ENCODE results near the gene SHB.

The SHB gene, protein sequence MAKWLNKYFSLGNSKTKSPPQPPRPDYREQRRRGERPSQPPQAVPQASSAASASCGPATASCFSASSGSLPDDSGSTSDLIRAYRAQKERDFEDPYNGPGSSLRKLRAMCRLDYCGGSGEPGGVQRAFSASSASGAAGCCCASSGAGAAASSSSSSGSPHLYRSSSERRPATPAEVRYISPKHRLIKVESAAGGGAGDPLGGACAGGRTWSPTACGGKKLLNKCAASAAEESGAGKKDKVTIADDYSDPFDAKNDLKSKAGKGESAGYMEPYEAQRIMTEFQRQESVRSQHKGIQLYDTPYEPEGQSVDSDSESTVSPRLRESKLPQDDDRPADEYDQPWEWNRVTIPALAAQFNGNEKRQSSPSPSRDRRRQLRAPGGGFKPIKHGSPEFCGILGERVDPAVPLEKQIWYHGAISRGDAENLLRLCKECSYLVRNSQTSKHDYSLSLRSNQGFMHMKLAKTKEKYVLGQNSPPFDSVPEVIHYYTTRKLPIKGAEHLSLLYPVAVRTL

DNA sequence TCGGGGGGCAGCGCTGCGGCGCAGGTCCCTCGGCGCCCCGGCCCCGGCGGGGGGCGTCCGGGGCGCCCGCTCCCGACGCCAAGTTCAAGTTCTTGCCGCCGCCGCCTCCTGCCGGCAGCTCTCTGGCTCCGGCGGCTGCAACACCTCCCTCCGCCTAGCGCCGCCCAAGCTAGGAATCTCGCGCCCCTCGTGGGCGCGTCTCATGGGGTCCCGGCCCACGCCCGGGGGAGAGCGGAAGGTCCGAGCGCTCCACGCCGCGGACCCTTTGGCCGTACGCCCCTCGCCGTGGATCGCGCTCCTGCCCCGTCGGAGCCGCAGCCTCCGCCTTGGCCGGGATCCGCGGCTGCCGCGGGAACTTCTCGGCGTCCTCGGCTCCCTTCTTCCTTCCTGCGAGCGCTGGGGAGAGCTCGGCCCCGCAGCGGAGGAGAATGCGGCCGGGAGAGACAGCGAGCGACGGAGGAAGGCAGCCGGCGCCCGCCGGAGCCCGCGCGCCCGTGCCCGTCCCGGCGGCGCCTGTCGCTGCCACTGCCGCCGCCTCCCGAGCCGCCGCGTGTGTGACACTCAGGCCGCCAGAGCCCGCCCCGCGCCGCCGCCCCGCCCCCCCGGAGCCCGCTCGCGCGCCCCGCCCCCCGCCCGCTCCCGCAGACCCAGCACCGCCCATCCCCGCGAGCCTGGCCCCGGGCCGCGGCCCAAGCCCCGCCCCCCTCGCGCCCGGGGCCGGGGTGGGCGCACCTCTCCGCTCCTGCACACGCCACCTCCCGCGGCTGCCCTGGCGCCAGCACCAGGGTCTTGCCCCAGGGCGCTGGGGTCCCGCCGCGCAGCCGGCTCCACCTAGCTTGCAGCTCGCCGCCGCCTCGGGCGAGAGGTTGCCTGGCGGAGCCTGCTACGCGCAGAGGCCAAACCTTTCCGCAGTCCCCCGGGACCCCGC, at the start of gene SHB:
SHB (minus strand) TSS at position 527 of the 928 bp plus-strand sequence. CDS start 582 bp downstream, outside the sequence.
- in situ Hi-C loops (cut with MboI; ENCODE audit: low sequenced_read_pairs): no loop called here

DNA sequence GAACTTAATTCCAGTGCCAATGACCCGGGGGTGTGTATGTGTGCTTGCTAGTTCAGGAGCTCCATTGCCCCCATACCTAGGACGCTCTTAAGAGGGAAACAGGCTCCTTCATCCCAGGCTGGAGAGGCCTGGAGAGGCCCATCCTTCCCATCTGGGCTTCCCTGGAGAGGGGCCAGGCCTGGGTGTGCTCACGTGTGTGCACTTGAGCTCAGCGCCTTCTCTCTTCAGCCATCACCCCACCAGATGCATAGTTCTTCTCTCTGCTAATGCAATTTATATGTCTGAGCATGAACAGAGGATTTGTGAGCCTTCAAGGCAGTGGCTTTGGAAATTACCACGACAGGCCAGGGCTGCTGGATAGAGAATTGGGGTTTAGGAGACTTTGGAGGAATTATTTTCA, 48.6 kb upstream of the SHB start:
- in situ Hi-C loops (cut with MboI; ENCODE audit: low sequenced_read_pairs): no loop called here

DNA sequence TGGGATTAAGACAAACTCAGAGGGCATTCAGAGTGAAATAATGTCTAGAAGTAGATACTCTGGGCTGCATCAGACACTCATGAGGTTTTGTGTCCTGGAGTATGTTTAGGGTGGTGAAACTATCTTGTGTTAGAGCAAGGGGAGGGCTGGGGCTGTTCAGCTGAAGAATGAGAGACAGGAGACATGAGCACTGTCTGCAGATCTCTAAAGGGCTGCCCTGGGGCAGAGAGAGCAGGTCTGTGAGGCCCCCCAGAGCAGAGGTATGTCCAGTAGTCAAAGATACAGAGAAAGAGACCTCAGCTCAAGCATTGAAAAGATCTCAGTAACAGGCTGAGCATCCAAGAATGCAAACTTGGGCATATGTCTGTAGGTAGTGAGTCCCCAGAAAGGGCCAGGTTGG, 45.9 kb upstream of the SHB start:
- in situ Hi-C loops (cut with MboI; ENCODE audit: low sequenced_read_pairs): no loop called here

DNA sequence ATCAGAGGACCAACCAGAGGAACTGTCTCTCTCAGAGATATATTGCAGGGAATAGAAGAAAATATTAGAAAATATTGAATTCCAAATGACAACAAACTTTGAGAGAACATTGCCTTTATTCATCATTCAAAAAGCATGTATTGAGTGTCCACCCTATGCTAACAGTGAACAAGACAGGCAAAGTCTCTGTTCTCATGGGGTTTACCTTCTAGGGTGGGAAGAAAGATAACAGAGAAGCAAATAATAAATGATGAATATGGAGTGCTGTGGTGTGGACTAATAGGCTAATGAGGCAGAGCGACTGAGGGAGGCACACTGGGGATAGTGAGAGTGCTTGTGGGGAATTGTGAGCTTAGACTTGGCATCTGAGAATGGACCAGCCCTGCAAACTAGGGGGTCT, 43.4 kb upstream of the SHB start:
- in situ Hi-C loops (cut with MboI; ENCODE audit: low sequenced_read_pairs): no loop called here

DNA sequence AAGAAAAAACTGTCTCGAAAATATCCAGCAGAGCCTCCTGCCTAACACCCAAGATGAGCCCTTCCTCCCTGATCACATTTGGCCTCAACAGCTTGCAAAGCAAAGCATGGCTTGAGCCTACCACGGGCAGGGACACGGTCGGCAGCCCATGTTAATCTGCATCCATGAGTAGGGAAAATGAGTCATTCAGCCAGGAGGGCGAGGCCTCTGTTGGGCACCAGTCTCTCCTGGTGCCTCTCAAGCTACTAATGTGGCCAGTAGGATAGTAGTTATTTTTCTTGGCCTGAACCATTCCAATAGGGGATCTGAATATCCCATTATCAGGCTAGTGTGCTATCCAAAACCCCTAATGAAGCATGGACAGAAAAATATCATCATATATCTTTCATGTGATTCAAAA, 43.0 kb upstream of the SHB start:
- in situ Hi-C loops (cut with MboI; ENCODE audit: low sequenced_read_pairs): no loop called here

DNA sequence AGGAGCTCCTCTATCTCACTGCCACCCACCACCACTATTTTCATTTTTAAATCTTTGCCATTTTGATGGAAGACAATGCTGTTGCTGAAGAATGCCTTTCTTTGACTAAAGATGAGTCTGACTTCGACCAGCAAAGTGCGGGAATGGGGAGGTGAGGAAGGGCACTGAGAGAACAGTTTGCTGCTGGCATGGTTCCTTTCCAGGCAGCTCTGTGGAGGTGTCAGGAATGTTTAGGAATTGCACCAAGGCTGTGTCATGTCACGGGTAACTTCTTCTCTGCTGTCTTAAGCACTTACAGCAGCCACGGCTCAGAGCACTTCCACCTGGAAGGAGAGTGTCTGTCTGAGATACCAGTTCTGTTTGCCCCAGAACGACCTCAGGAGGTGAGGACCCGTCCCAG, 41.4 kb upstream of the SHB start:
- in situ Hi-C loops (cut with MboI; ENCODE audit: low sequenced_read_pairs): no loop called here

DNA sequence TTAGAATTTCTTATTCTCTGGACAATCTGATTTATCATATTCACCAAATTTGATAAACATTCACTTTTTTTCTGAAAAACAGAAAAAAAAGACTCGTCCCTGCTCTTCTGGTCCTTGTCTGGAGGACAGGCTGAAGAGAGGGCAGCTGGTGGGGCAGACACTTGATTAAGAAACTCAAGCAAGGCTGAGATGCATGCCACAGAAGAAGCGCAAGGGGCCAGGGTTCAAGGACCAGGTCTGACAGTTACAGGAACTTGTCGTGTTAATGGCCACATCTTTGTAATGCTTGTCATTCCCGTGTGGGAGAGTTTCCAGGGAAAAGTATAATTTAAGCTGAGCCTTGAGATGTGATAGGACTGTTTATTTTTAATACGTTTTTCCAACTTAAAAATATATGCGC, 40.6 kb upstream of the SHB start:
- in situ Hi-C loops (cut with MboI; ENCODE audit: low sequenced_read_pairs): no loop called here

DNA sequence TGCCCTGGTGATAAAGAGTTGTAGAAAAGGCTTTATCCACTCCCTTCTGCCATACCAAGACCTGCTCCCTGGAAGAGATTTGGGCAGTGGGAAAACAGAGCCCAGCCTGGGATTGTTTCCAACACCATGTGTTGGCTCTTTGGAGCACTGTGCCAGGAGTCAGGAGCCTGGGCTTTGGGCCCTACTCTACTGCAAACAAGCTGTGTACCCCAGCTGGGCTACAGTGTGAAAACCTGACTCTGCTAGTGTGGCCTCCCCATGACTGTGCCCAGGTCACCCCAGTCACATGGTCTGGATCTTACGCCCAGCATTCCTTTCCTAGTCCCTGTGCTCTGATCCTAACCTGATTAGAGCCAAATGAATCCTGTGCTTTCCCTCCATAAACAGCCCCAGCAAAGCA, 39.3 kb upstream of the SHB start:
- in situ Hi-C loops (cut with MboI; ENCODE audit: low sequenced_read_pairs): no loop called here

DNA sequence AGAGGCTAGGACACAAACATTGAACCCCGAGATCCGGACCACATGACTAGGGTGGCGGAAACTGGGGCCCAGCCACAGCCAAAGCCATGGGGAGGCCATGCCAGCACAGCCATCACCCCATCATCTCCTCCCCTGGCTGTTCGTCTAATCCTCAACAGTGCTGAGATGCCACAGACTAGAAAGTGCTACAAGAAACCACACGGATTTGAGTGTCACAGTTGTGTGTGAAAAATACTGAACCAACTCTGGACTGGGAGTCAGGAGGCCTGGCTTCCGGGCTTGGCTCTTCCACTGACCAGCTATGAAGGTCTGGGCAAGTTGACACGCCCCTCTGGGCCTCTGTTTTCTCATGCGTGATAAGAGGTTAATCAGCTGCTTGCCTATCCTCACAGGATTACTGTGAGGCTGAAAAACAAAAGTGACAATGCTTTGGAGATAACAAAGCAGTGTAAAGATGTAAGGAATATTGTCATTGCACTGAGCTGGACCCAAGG, 38.8 kb upstream of the SHB start:
- in situ Hi-C loops (cut with MboI; ENCODE audit: low sequenced_read_pairs): no loop called here

DNA sequence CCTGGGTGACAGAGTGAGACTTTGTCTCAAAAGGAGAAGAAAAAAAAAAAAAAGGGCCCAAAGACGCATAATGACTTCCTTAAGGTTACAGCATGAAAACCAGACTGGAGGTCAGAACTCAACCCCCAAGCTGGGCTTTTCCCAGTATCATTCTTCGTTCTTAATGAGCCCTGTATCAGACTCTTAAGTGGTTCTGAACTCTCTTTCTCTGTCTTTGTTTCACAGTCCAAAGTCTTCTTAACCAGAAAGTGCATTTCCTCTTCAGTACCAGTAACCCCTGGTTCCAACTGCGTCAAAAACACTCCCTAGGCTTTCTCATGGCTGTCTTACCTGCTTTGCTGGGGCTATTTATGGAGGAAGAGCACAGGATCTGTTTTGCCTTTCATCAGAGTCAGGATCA, 38.4 kb upstream of the SHB start:
- in situ Hi-C loops (cut with MboI; ENCODE audit: low sequenced_read_pairs): no loop called here

DNA sequence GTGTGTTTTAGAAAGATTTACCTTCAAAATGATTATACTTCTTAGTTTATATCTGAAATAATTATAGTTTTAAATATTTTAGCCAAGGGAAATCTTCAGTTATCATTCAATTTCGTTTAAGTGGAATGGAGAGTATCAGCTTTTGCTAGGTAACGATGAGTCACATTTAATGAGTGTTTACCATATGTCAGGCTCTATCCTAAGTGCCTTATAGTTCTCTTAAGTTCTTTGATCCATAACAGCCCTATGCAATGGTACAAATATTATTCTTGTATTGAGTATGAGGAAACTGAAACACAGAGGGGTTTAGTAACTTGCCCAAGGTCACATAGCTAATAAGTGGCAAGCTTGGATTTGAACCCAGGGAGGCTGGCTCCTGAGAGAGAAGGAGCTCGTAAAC, 37.5 kb upstream of the SHB start:
- in situ Hi-C loops (cut with MboI; ENCODE audit: low sequenced_read_pairs): no loop called here

DNA sequence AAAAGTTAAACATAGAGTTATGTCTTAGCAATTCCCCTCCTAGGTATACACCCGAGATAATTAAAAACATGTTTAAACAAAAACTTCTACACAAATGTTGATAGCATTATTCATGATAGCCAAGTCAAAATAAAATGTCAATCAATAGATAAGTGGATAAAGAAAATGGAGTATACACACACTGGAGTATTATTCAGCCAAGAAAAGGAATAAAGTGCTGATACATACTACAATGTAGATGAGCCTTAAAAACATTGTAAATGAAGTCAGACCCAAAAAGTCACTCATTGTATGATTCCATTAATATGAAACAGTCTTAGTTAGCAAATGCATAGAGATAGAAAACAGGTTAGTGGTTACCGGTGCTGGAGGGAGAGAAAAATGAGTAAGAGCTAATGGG, 34.3 kb upstream of the SHB start:
- in situ Hi-C loops (cut with MboI; ENCODE audit: low sequenced_read_pairs): no loop called here

DNA sequence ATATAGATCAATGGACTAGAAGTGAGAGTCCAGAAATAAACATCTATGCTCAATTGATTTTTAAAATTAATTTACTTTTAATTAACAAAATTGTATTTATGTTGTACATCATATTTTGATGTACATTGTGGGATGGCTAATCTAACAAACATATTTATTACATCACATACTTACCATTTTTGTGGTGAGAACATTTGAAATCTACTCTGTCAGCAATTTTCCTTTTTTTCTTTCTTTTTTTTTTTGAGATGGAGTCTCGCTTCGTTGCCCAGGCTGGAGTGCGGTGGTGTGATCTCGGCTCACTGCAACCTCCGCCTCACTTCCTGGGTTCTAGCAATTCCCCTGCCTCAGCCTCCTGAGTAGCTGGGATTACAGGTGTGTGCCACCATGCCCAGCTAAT, 32.4 kb upstream of the SHB start:
- in situ Hi-C loops (cut with MboI; ENCODE audit: low sequenced_read_pairs): no loop called here

DNA sequence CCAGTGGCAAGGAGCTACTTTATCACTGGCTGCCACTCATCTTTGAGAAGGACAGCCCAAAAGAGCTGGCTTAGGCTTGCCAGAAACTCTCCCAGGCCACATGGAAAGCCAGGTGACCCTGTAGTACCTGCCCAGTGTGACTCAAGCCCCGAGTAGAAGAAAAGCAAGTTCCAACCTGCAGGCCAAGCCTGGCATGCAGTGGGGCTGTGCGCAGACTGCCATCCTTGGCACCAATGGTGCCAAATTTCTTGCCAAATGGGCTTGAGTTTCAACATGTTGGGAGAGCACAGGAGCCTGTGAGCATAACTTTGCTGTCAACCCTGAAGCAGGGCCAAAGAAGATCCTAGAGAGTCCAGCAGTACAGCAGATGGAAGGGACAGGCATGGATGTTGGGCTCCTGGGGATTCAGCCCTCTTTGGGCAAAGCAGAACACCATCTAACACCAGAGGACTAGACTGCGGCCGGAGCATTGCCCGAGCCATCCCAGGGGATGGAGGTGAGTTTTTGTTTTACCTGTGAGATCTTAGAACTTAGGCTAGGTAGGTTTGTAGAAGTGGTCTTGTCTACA, 27.3 kb upstream of the SHB start:
- in situ Hi-C loops (cut with MboI; ENCODE audit: low sequenced_read_pairs): no loop called here

DNA sequence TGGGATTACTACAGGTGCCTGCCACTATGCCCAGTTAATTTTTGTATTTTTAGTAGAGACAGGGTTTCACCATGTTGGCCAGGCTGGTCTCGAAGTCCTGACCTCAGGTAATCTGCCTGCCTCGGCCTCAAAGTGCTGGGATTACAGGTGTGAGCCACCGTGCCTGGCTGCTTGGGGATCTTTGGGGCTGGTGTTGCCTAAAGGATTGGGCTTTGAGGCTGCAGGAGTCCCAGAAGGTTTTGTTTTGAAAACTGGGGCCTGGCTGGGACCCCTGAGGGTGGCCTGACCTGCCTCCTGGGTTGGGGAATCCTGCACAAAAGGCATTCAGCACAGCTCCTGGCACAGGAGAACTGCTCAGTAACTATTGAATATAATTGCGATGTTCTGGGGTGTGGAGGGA, 25.1 kb upstream of the SHB start:
- in situ Hi-C loops (cut with MboI; ENCODE audit: low sequenced_read_pairs): no loop called here

DNA sequence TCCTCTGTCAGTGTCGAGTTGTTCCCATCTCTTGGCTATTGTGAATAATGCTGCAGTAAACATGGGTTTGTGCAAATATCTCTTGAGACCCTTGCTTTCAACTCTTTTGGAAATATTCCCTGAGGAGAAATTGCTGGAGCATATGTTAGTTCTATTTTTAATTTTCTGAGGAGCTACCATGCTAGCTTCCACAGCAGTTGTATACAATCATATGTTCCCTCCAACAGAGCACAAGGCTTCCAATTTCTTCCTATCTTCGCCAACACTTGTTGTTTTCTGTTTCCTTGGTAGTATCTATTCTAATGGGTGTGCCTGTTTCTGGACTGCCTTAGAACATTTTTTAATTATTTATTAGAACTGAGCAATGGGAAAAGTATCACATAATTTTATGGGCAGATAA, 23.6 kb upstream of the SHB start:
- in situ Hi-C loops (cut with MboI; ENCODE audit: low sequenced_read_pairs): no loop called here

DNA sequence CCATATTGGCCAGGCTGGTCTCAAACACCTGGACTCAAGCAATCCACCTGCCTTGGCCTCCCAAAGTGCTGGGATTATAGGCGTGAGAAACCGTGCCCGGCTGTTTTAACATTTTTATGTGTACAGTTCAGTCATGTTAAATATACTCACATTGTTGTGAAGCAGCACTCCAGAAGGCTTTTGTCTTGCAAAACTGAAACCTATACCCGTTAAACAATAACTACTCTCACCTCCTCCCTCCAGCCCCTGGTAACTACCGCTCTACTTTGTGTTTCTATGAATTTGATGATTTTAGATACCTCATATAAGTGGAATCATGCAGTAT, 23.1 kb upstream of the SHB start:
- in situ Hi-C loops (cut with MboI; ENCODE audit: low sequenced_read_pairs): no loop called here

DNA sequence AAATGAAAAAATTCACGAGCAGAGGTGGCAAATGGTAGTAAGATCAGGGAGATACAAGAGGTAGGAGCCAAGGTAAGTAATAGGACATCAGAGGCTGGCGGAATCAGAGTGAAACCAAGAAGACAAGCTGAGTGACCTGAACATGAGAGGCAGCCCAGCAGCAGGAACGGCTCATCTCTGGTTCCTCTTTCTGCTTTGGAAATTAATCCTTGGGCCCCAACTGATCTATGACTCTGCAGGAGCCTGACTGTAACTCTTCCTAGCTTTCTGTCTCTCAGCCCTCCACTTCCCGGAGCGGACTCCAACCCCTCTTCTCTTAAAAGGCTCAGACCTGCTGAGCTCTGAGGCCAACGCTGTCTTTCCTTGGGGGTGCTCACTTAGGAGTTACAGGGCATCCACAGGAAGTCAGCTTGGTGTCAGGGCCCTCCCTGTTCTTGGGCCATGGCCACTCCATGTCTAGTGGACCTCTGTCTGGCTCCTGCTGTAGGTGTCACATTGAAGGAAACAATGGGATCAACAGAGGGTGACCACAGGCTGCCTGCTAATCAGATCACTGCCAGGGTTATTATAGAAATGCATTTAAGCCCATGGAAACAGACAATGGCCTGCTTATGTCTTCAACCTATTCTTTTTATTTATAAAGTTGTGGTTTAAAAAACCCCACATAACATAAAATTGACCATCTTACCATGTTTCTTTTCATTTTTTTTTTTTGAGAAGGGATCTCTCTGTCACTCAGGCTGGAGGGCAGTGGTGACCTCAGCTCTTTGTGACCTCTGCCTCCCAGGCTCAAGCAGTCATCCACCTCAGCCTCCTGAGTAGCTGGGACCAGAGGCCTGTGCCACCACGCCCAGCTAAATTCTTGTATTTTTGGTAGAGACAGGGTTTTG, 22.5 kb upstream of the SHB start:
- in situ Hi-C loops (cut with MboI; ENCODE audit: low sequenced_read_pairs): no loop called here

DNA sequence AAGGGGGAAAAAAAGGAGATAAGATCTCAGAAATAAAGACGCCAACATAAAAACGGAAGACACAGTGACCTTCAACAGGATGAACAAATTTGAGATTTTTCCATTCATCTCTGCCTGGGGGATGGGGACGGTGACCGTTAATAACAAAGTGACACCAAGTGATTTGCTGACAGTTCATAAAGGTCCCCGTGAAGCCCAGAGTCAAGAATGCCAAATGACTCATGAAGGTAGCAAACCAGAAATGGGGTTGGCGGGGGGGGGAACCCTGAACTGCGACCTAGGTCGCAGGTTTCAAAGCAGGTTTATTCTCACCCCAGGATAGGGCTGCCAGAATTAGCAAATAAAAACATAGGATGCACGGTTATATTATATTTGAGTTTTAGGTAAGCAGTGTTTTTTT, 21.1 kb upstream of the SHB start:
- in situ Hi-C loops (cut with MboI; ENCODE audit: low sequenced_read_pairs): no loop called here

DNA sequence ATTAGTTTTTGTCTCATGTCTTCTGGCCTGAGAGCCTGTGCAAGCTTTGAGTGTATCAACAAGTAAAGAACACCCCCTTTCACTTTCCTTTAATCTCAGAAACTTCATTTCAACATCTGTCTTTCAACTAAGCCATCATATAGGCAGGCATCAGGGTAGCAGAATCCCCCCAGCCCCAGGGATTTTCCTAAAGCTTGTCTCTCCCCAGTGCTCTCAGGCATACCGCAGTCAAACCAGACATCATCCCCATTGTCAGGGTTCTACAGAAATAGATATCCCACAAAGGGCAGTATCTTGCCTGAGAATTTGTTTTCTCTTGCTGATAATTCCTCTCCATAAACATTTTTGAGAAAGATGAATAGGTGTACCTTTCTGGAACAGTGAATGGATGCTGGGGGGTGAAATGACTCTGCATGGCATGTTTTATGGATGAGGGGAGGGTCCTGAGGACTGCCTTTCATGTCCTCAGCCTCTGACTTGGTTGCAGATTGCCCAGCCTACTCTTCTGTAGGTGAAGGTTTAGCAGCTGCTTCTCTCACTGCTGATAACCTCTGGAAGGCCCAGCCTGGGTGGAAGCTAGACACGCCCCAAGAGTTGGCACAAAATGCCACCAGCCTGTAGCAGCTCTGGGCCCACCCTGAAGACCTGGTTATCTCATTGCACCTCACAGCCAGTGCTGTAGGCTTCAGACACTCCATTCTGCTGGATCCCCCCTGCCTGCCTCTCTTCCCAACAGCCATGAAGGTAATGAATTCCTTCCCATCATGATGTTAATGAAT, 20.5 kb upstream of the SHB start:
- in situ Hi-C loops (cut with MboI; ENCODE audit: low sequenced_read_pairs): no loop called here

Data from HL-60/S4 treated with phorbol 12-myristate 13-acetate at 8.2 ng/mL for 4 days and 3 days (cell line).